A172 (cell line): ENCODE measurements around the gene JAK1. TPM values are rescaled to one million over a fixed set of nuclear protein-coding genes. Genes with fewer than 3 reads are reported as not detected.

Experiments
- total RNA-seq: library from RNA; depleted of rRNA; stranded (reverse); fragments of >200 nt; shearing (Covaris generic); gene quantifications from 2 replicates; pipeline ENCODE4 v1.2.3, GENCODE V29; 2014; rRNA removed

The JAK1 gene
- total RNA-seq, 1 experiment from 2014 or later: 70.5 TPM

Other genes with a start within 250 kb of the JAK1 start
- 18.0 and 18.6 TPM in 2 replicates for gene RAVER2, start 221.5 kb downstream of the JAK1 start, total RNA-seq
- gene AK4, start 181.7 kb upstream of the JAK1 start, total RNA-seq: 6.8 and 8.9 TPM in 2 replicates